ENCODE data around the gene ST6GALNAC4. TPM values are rescaled to one million over a fixed set of nuclear protein-coding genes. Genes with fewer than 3 reads are reported as not detected.

Gene ST6GALNAC4, protein sequence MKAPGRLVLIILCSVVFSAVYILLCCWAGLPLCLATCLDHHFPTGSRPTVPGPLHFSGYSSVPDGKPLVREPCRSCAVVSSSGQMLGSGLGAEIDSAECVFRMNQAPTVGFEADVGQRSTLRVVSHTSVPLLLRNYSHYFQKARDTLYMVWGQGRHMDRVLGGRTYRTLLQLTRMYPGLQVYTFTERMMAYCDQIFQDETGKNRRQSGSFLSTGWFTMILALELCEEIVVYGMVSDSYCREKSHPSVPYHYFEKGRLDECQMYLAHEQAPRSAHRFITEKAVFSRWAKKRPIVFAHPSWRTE
- 14.2 to 16.2 TPM (median 15.7 TPM) in 5 replicates for total RNA-seq (2022; extraction: Qiagen RNA extraction)

GRCh38 chr9:127916720-127917581, at the start of gene ST6GALNAC4:
Gene ST6GALNAC4, minus strand, starts transcription at chr9:127917041. Its CDS starts 622 bp downstream, at chr9:127916419.

GRCh38 chr9:127937388-127938297, 20.8 kb upstream of the ST6GALNAC4 start, which contains the start of gene DPM2:
Gene DPM2, minus strand, starts transcription at chr9:127937854. Its CDS starts 34 bp downstream, at chr9:127937820.

GRCh38 chr9:127930231-127931091, 13.6 kb upstream of the ST6GALNAC4 start, which contains the start of gene PIP5KL1:
Gene PIP5KL1, minus strand, starts transcription at chr9:127930777. Its CDS starts 25 bp downstream, at chr9:127930752.

DNA sequence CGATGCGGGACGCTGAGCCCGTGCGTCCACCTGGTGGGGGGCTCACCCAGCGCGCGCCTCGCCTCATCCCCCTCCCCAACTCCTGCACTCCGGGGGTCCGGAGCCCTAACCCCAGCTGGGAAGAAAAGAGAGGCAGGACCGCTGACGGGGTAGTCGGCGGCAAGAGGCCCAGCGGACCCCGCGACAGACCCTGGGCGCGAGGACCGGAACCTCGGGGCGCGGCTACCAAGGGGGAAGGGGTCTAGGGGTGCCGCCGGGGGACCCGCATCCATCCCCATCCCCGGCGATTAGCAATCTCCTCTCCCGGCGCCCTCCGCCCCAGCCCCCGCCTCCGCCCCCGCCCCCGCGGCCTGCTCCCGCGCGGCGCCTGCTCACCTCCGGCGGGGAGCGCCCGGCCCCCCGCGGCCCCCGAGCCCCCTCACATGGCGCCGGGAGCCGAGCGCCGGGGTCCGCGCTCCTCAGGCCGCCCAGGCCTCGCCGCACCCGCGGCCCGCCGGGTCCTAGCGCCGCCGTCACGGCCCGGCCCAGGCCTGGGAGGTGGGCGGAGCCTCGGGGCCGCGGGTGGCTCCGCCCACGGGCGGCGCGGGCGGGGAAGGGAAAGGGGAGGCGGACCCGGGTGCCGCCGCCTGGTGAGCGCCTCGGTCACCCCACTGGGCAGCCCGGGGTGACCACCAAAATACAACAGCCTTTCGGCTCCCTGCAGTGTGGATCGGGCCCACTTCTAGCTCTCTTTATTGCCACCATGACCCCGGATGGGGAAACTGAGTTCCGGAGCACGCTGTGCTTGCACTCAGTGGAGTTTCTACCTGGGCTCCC, 17.5 kb downstream of the ST6GALNAC4 start, which contains the start of gene ST6GALNAC6:
Gene ST6GALNAC6 (minus strand): TSS at position 476 of the 816 bp plus-strand sequence. CDS start 1,622 bp downstream, outside the sequence.

DNA sequence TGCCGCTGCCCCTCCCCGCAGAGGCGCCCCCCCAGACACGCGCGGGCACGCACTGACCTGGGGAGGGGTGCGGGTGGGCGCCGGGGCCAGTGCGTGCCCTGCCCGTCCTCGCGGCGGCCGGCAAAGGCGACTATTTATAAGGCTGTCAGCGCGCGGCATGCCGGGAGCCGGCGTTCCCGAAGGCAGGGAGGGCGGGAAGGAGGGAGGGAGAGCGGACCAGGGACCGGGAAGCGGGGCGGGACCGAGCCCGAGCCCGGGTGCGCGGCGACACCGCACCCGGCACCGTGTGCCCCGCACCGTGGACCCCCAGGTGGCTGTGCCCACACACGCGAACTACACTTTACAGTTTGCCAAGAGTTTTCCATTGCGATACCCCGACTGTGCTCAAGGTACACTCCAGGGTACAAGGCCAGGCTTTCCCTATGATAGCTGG, 39.3 kb downstream of the ST6GALNAC4 start, which contains the start of gene AK1:
Gene AK1 (minus strand): TSS at position 110 of the 433 bp plus-strand sequence. CDS start 3,058 bp downstream, outside the sequence.

Other genes with a start within 250 kb of the ST6GALNAC4 start
- 0.02 to 0.09 TPM (median 0.06 TPM) in 4 of 5 replicates, not detected in the other for gene CFAP157, start 210.1 kb downstream of the ST6GALNAC4 start, total RNA-seq (2022; extraction: Qiagen RNA extraction)
- gene PTRH1, start 201.4 kb downstream of the ST6GALNAC4 start, total RNA-seq (2022; extraction: Qiagen RNA extraction): 13.9 to 23.8 TPM (median 22.7 TPM) in 5 replicates
- gene TTC16, start 201.0 kb downstream of the ST6GALNAC4 start, total RNA-seq (2022; extraction: Qiagen RNA extraction): 0.02 to 0.06 TPM (median 0.05 TPM) in 5 replicates
- gene TOR2A, start 181.7 kb downstream of the ST6GALNAC4 start, total RNA-seq (2022; extraction: Qiagen RNA extraction): 12.0 to 18.9 TPM (median 16.7 TPM) in 5 replicates
- 0.05 to 0.16 TPM (median 0.08 TPM) in 4 of 5 replicates, not detected in the other for gene SH2D3C, start 138.4 kb downstream of the ST6GALNAC4 start, total RNA-seq (2022; extraction: Qiagen RNA extraction)
- 41.7 to 49.1 TPM (median 45.3 TPM) in 5 replicates for gene CDK9, start 131.0 kb downstream of the ST6GALNAC4 start, total RNA-seq (2022; extraction: Qiagen RNA extraction)
- gene FPGS, start 114.2 kb downstream of the ST6GALNAC4 start, total RNA-seq (2022; extraction: Qiagen RNA extraction): 46.4 to 54.0 TPM (median 47.7 TPM) in 5 replicates
- gene ENG, start 62.4 kb downstream of the ST6GALNAC4 start, total RNA-seq (2022; extraction: Qiagen RNA extraction): 0.10 to 0.15 TPM (median 0.13 TPM) in 5 replicates
- gene AK1, start 39.4 kb downstream of the ST6GALNAC4 start, total RNA-seq (2022; extraction: Qiagen RNA extraction): 40.5 to 83.7 TPM (median 75.3 TPM) in 5 replicates
- 18.7 to 22.7 TPM (median 22.1 TPM) in 5 replicates for gene ST6GALNAC6, start 17.4 kb downstream of the ST6GALNAC4 start, total RNA-seq (2022; extraction: Qiagen RNA extraction)
- gene PIP5KL1, start 13.7 kb upstream of the ST6GALNAC4 start, total RNA-seq (2022; extraction: Qiagen RNA extraction): 1.1 to 2.4 TPM (median 1.8 TPM) in 5 replicates
- 32.7 to 43.3 TPM (median 42.9 TPM) in 5 replicates for gene DPM2, start 20.8 kb upstream of the ST6GALNAC4 start, total RNA-seq (2022; extraction: Qiagen RNA extraction)
- 36.3 to 51.9 TPM (median 38.3 TPM) in 5 replicates for gene EEIG1, start 63.9 kb upstream of the ST6GALNAC4 start, total RNA-seq (2022; extraction: Qiagen RNA extraction)
- gene NAIF1, start 150.3 kb upstream of the ST6GALNAC4 start, total RNA-seq (2022; extraction: Qiagen RNA extraction): 4.8 to 8.0 TPM (median 7.0 TPM) in 5 replicates
- 7.6 to 8.9 TPM (median 8.7 TPM) in 5 replicates for gene SLC25A25, start 151.2 kb upstream of the ST6GALNAC4 start, total RNA-seq (2022; extraction: Qiagen RNA extraction)
- gene PTGES2, start 210.7 kb upstream of the ST6GALNAC4 start, total RNA-seq (2022; extraction: Qiagen RNA extraction): 78.5 to 99.8 TPM (median 99.1 TPM) in 5 replicates
- gene LCN2, start 232.4 kb upstream of the ST6GALNAC4 start, total RNA-seq (2022; extraction: Qiagen RNA extraction): 3.3 to 6.9 TPM (median 3.6 TPM) in 5 replicates
- gene BBLN, start 243.2 kb upstream of the ST6GALNAC4 start, total RNA-seq (2022; extraction: Qiagen RNA extraction): 39.5 to 74.4 TPM (median 67.3 TPM) in 5 replicates